ENCODE results near the gene CFAP100.

CFAP100 gene

DNA sequence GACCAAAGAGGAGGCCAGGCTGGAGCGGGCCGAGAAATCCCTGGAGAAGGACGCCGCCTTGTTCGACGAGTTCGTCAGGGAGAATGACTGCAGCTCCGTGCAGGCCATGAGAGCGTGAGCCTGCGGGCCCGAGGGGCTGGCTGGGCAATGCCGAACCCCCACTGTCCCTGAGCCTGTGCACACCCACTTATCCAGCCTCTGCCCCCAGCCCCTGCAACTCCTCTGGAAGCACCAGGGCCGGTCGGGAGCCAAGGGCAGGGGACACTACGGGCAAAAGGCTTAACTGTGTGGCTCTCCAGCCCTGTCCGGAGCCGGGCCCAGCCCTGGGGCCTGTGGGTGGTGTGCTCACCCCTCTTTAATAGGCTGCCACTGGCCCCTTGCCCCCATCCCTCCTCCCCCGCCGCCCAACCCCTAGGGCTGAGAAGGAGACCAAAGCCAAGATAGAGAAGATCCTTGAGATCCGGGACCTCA is 24.0 kb downstream of the CFAP100 start:
- H2AK5ac ChIP-seq (ENCODE audit: low read depth, low read length), result peak overlapping the region; percentile 90
- no peak overlapping the region for H3K4me3 ChIP-seq (ENCODE audit: low read length in 2 of 2)
- H3K4me2 ChIP-seq (ENCODE audit: insufficient read depth, low read length, poor library complexity, severe bottlenecking), result no peak overlapping the region
- H3K4ac ChIP-seq (ENCODE audit: low read length), result no peak overlapping the region
- peak overlapping the region; percentile 17 for H3K14ac ChIP-seq (ENCODE audit: low read length)
- peak overlapping the region; percentile 5 for H3K18ac ChIP-seq (ENCODE audit: low read length)
- no peaks in the 10 kb centered on the region for H3K9me3 ChIP-seq (replicated peaks in 1 of 2; ENCODE audit: control insufficient read depth in 2 of 2, insufficient read depth in 1 of 2, low read depth in 1 of 2, low read length in 2 of 2)
- no peak overlapping the region for H2AFZ ChIP-seq (ENCODE audit: low read length)
- DNase-seq (ENCODE audit: low spot score), result no peak
- H3K27ac ChIP-seq (replicated peaks; ENCODE audit: low read length), result no peak overlapping the region
- H3K36me3 ChIP-seq (replicated peaks in 1 of 2; ENCODE audit: control insufficient read depth in 2 of 2, insufficient read depth in 2 of 2, low read length in 2 of 2), result no peaks in the 10 kb centered on the region
- whole genome bisulfite sequencing, 2 donors (ENCODE audit: extremely low coverage in 2 of 2, insufficient read length in 2 of 2, insufficient replicate concordance in 1 of 2), result no CpG with 5 or more reads among the region's 20 CpGs
- no peak overlapping the region for H2BK12ac ChIP-seq (ENCODE audit: low read length)
- H2BK5ac ChIP-seq (ENCODE audit: low read length), result no peak overlapping the region
- H4K91ac ChIP-seq (ENCODE audit: low read depth, low read length, poor library complexity), result no peak overlapping the region
- no peak overlapping the region for H2BK15ac ChIP-seq (ENCODE audit: low read length)
- H2BK120ac ChIP-seq (ENCODE audit: low read depth, low read length), result no peak overlapping the region
- no peak overlapping the region for H3K23ac ChIP-seq (ENCODE audit: low read depth, low read length, poor library complexity)
- peaks cover 2% of the 10 kb centered on the region for H3K79me1 ChIP-seq (ENCODE audit: low read depth, low read length)
- peaks cover 0 to 6% of the 10 kb centered on the region in 2 donors for H3K4me1 ChIP-seq (ENCODE audit: control insufficient read depth in 2 of 2, insufficient read depth in 1 of 2, low read depth in 1 of 2, low read length in 2 of 2)
- H3K9ac ChIP-seq (ENCODE audit: low read depth, low read length, poor library complexity), result no peak overlapping the region
- no peak overlapping the region for H4K8ac ChIP-seq (ENCODE audit: low read depth, low read length)
- H3K27me3 ChIP-seq (ENCODE audit: control insufficient read depth in 3 of 3, insufficient read depth in 3 of 3, low read depth in 1 of 3, low read length in 3 of 3), result peaks cover 0 to 2% (median 0%) of the 10 kb centered on the region in 3 experiments

DNA sequence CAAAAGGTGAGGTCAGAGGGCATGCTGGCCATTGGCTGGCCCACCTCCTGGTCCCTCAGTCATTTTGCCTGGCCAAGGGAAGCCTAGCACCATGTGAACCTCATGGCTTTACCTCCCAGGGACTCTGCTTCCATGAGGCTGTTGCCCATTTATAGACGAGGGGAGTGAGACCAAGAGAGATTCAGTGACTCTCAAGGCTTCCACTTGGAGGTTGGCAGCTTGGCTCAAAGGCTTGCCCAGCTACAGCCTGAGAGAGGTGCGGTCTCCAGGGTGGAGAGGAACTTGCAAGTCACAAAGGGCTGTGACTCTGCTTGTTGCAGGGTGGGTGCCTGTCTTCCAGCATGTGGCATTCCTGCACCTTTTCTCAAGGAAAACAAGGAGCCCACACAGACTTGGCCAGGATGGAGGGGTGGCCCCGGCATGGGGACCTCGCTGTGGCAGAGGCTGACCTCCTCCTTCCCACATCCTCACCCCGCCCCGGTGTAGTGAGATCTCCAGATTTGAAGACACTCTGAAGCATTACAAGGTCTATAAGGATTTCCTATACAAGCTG is 24.5 kb downstream of the CFAP100 start:
- DNase-seq (ENCODE audit: low spot score), result no peak
- H2AK5ac ChIP-seq (ENCODE audit: low read depth, low read length), result peak overlapping the region; percentile 83

DNA sequence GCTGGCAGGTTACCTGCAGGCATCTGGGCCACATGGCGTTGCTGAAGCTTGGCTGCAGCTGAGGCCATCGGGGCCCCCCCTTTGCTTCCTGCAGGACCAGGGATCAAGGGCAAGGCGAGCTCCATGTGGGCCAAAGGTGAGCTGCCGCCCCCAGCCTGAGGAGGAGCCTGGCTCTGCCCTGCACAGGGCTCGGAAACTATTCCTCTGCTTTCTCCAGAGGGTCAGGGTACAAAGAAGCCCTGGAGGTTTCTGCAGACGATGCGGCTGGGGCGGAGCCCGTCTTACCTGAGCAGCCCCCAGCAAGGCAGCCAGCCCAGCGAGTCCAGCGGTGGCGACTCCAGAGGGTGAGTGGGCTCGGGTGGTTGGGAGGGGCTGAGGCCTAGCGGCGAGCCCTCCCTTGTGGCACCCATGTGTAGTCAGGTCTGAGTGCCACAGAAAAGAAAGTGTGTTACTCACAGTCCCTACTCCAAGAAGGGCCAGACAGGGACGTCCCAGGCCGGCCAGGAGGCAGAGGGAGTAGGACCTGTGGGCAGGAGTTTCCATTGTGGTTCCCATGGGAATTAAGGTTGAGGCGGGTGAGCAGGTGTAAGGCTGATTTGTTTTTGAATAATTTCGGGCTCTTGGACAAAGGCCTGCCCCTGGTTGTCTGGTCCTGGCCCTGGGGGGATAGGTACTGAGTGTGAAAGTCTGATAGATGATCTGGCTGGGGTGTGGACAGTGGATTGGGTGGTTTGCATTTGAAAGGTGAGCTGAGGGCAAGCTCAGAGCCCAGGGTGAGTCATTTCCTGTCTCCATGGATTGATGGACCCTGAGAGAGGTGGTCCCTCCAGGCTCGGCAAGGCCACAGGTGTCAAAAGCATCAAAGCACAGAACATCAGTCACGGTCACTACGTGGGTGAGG is 25.4 kb downstream of the CFAP100 start:
- Histone ChIP-seq H3K4me2 (ENCODE audit: insufficient read depth, low read length, poor library complexity, severe bottlenecking) (no peak overlapping the region), H3K79me1 (ENCODE audit: low read depth, low read length) (peaks cover 2% of the 10 kb centered on the region), H3K9me3 (replicated peaks in 1 of 2; ENCODE audit: control insufficient read depth in 2 of 2, insufficient read depth in 1 of 2, low read depth in 1 of 2, low read length in 2 of 2) (peaks cover 0 to 2% of the 10 kb centered on the region in 2 donors), H3K36me3 (replicated peaks in 1 of 2; ENCODE audit: control insufficient read depth in 2 of 2, insufficient read depth in 2 of 2, low read length in 2 of 2) (no peaks in the 10 kb centered on the region), H3K4me1 (ENCODE audit: control insufficient read depth in 2 of 2, insufficient read depth in 1 of 2, low read depth in 1 of 2, low read length in 2 of 2) (peaks cover 0 to 6% of the 10 kb centered on the region in 2 donors), H2BK12ac (ENCODE audit: low read length) (peak overlapping the region; percentile 58), H2AFZ (ENCODE audit: low read length) (no peak overlapping the region), H3K23ac (ENCODE audit: low read depth, low read length, poor library complexity) (peak overlapping the region; percentile 65), H2AK5ac (ENCODE audit: low read depth, low read length) (peak overlapping the region; percentile 3), H3K27ac (replicated peaks; ENCODE audit: low read length) (no peak overlapping the region), H3K14ac (ENCODE audit: low read length) (peak overlapping the region; percentile 51), H3K18ac (ENCODE audit: low read length) (peak overlapping the region; percentile 76), H4K8ac (ENCODE audit: low read depth, low read length) (no peak overlapping the region), H3K4ac (ENCODE audit: low read length) (no peak overlapping the region), H4K91ac (ENCODE audit: low read depth, low read length, poor library complexity) (no peak overlapping the region), H3K27me3 (ENCODE audit: control insufficient read depth in 3 of 3, insufficient read depth in 3 of 3, low read depth in 1 of 3, low read length in 3 of 3) (no peaks in the 10 kb centered on the region), H2BK120ac (ENCODE audit: low read depth, low read length) (no peak overlapping the region), H2BK15ac (ENCODE audit: low read length) (peak overlapping the region; percentile 83), H3K4me3 (ENCODE audit: low read length in 2 of 2) (no peak overlapping the region), H3K9ac (ENCODE audit: low read depth, low read length, poor library complexity) (no peak overlapping the region), H2BK5ac (ENCODE audit: low read length) (no peak overlapping the region)
- no peak for DNase-seq (ENCODE audit: low spot score)
- WGBS, 2 donors (ENCODE audit: extremely low coverage in 2 of 2, insufficient read length in 2 of 2, insufficient replicate concordance in 1 of 2), result no CpG with 5 or more reads among the region's 22 CpGs

More for the DNA sequence above, 24.5 kb downstream of the CFAP100 start:
- H3K18ac ChIP-seq (ENCODE audit: low read length), result peak overlapping the region; percentile 27
- H2AFZ ChIP-seq (ENCODE audit: low read length), result no peak overlapping the region
- H3K36me3 ChIP-seq (replicated peaks in 1 of 2; ENCODE audit: control insufficient read depth in 2 of 2, insufficient read depth in 2 of 2, low read length in 2 of 2), result no peaks in the 10 kb centered on the region
- no peak overlapping the region for H2BK12ac ChIP-seq (ENCODE audit: low read length)
- no peak overlapping the region for H3K14ac ChIP-seq (ENCODE audit: low read length)
- no peaks in the 10 kb centered on the region for H3K9me3 ChIP-seq (replicated peaks in 1 of 2; ENCODE audit: control insufficient read depth in 2 of 2, insufficient read depth in 1 of 2, low read depth in 1 of 2, low read length in 2 of 2)
- H3K79me1 ChIP-seq (ENCODE audit: low read depth, low read length), result peaks cover 2% of the 10 kb centered on the region
- no peak overlapping the region for H3K4me3 ChIP-seq (ENCODE audit: low read length in 2 of 2)
- H2BK5ac ChIP-seq (ENCODE audit: low read length), result no peak overlapping the region
- peak overlapping the region; percentile 48 for H4K8ac ChIP-seq (ENCODE audit: low read depth, low read length)
- H3K9ac ChIP-seq (ENCODE audit: low read depth, low read length, poor library complexity), result no peak overlapping the region
- H4K91ac ChIP-seq (ENCODE audit: low read depth, low read length, poor library complexity), result no peak overlapping the region
- H3K27ac ChIP-seq (replicated peaks; ENCODE audit: low read length), result no peak overlapping the region
- H3K4me1 ChIP-seq (ENCODE audit: control insufficient read depth in 2 of 2, insufficient read depth in 1 of 2, low read depth in 1 of 2, low read length in 2 of 2), result peaks cover 0 to 6% of the 10 kb centered on the region in 2 donors
- H3K4me2 ChIP-seq (ENCODE audit: insufficient read depth, low read length, poor library complexity, severe bottlenecking), result no peak overlapping the region
- no peaks in the 10 kb centered on the region for H3K27me3 ChIP-seq (ENCODE audit: control insufficient read depth in 3 of 3, insufficient read depth in 3 of 3, low read depth in 1 of 3, low read length in 3 of 3)
- H3K4ac ChIP-seq (ENCODE audit: low read length), result no peak overlapping the region
- no peak overlapping the region for H2BK15ac ChIP-seq (ENCODE audit: low read length)
- no CpG with 5 or more reads among the region's 6 CpGs for WGBS, 2 donors (ENCODE audit: extremely low coverage in 2 of 2, insufficient read length in 2 of 2, insufficient replicate concordance in 1 of 2)
- H3K23ac ChIP-seq (ENCODE audit: low read depth, low read length, poor library complexity), result no peak overlapping the region
- no peak overlapping the region for H2BK120ac ChIP-seq (ENCODE audit: low read depth, low read length)

DNA sequence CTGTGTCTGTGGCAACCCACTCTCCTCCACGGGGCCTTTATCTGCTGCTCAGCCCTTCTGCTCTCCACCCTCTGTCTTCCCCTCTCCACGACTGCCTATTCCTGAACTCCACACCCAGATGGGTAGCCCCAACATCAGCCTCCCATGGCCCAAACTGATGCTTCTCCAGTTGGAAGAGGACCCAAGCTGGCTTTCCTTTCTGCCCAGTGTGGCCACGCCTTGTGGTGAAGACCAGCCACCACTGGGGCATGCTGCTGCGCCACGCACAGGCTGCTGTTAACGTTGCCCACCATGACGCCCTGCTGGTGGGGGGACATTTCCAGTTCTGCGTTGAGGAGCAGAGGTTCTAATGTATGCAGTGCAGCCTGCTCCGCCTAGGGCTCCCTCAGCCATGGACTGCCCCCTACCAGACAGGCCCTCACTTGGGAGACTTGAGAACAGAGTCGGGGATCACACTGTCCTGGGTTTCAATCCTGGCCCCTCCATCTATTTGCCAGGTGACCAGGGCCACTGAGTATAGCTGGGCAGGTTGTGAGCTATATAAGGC is 26.9 kb downstream of the CFAP100 start:
- no peak overlapping the region for H2AK5ac ChIP-seq (ENCODE audit: low read depth, low read length)
- no CpG with 5 or more reads among the region's 10 CpGs for WGBS, 2 donors (ENCODE audit: extremely low coverage in 2 of 2, insufficient read length in 2 of 2, insufficient replicate concordance in 1 of 2)

More for the DNA sequence above, 26.9 kb downstream of the CFAP100 start:
- no peaks in the 10 kb centered on the region for H3K79me1 ChIP-seq (ENCODE audit: low read depth, low read length)
- H3K27me3 ChIP-seq (ENCODE audit: control insufficient read depth in 3 of 3, insufficient read depth in 3 of 3, low read depth in 1 of 3, low read length in 3 of 3), result no peaks in the 10 kb centered on the region
- H2BK12ac ChIP-seq (ENCODE audit: low read length), result peak overlapping the region; percentile 2
- no peak overlapping the region for H3K9ac ChIP-seq (ENCODE audit: low read depth, low read length, poor library complexity)
- peak overlapping the region; percentile 83 for H3K23ac ChIP-seq (ENCODE audit: low read depth, low read length, poor library complexity)
- no peak overlapping the region for H2BK120ac ChIP-seq (ENCODE audit: low read depth, low read length)
- H3K4me1 ChIP-seq (ENCODE audit: control insufficient read depth in 2 of 2, insufficient read depth in 1 of 2, low read depth in 1 of 2, low read length in 2 of 2), result peaks cover 0 to 6% of the 10 kb centered on the region in 2 donors
- H3K9me3 ChIP-seq (replicated peaks in 1 of 2; ENCODE audit: control insufficient read depth in 2 of 2, insufficient read depth in 1 of 2, low read depth in 1 of 2, low read length in 2 of 2), result peaks cover 4 to 8% of the 10 kb centered on the region in 2 donors
- H2BK5ac ChIP-seq (ENCODE audit: low read length), result no peak overlapping the region
- no peak overlapping the region for H3K14ac ChIP-seq (ENCODE audit: low read length)
- H3K4me3 ChIP-seq (ENCODE audit: low read length in 2 of 2), result no peak overlapping the region
- no peak for DNase-seq (ENCODE audit: low spot score)
- no peak overlapping the region for H2BK15ac ChIP-seq (ENCODE audit: low read length)
- no peak overlapping the region for H4K8ac ChIP-seq (ENCODE audit: low read depth, low read length)
- H3K4ac ChIP-seq (ENCODE audit: low read length), result no peak overlapping the region
- H3K27ac ChIP-seq (replicated peaks; ENCODE audit: low read length), result no peak overlapping the region
- H2AFZ ChIP-seq (ENCODE audit: low read length), result no peak overlapping the region
- H3K4me2 ChIP-seq (ENCODE audit: insufficient read depth, low read length, poor library complexity, severe bottlenecking), result no peak overlapping the region
- no peaks in the 10 kb centered on the region for H3K36me3 ChIP-seq (replicated peaks in 1 of 2; ENCODE audit: control insufficient read depth in 2 of 2, insufficient read depth in 2 of 2, low read length in 2 of 2)
- no peak overlapping the region for H4K91ac ChIP-seq (ENCODE audit: low read depth, low read length, poor library complexity)
- H3K18ac ChIP-seq (ENCODE audit: low read length), result no peak overlapping the region
